GM12878 (cell line): ENCODE results near the gene SRP14. TPM values are rescaled to one million over a fixed set of nuclear protein-coding genes. Genes with fewer than 3 reads are reported as not detected.

ENCODE experiments used
- ATAC-seq: fragments of 200-7000 bp; cut with Tn5 transposase; 3 replicates; pipeline ENCODE4 v1.9.1; 2020; ENCODE audit warnings: mild to moderate bottlenecking, moderate library complexity
- BruUV-seq: library from RNA; stranded (reverse); fragments of 400-500 nt; replicated peaks from 2 replicates; lab custom pipeline; 2021; lab: Mats Ljungman, UMichigan
- CTCF ChIA-PET: fragments of 300-600 bp; sonication (Branson Sonifier 250); formaldehyde crosslinking; extraction: SDS; loops from one replicate; lab custom pipeline; 2021; ENCODE audit warnings: inconsistent platforms; lab: Yijun Ruan, JAX
- POLR2A ChIA-PET: fragments of 350-600 bp; formaldehyde crosslinking; extraction: SDS; loops from one replicate; lab custom pipeline; 2021; ENCODE audit warnings: inconsistent platforms; lab: Charles Lee
- RAD21 ChIA-PET: fragments of 300-600 bp; sonication (Branson Sonifier 250); formaldehyde crosslinking; loops from one replicate; lab custom pipeline; 2023; ENCODE audit warnings: antibody characterized with exemption; ENCODE audit not compliant: unreplicated experiment; lab: Charles Lee
- SMC1A ChIA-PET: fragments of 300-600 bp; sonication (Branson Sonifier 250); formaldehyde crosslinking; loops from one replicate; lab custom pipeline; 2023; ENCODE audit not compliant: unreplicated experiment, uncharacterized antibody; lab: Charles Lee
- DNase-seq: peaks from one replicate; pipeline ENCODE4 v3.0.0-alpha.2; 2011; ENCODE audit warnings: low read depth, low spot score
- FAIRE-seq: peaks from 3 replicates; lab custom pipeline; 2011; peaks lifted over from hg19 to GRCh38; lab: Jason Lieb, UNC
- H2AFZ ChIP-seq: 2 replicates; pipeline ENCODE4 v1.6.0; 2011; ENCODE audit warnings: low read depth, low read length, control low read depth; ENCODE audit not compliant: control insufficient read depth
- H3K27ac ChIP-seq: 2 replicates; pipeline ENCODE4 v1.5.1; 2011; ENCODE audit warnings: control low read depth; ENCODE audit not compliant: control insufficient read depth, insufficient read depth
- H3K27me3 ChIP-seq, 2 experiments: replicated peaks in 1 of 2; 2 replicates each; pipeline versions ENCODE4 v1.6.0 to v1.6.1; 2011; ENCODE audit warnings: low read length in 1 of 2; ENCODE audit not compliant: control insufficient read depth in 2 of 2, insufficient read depth in 2 of 2
- H3K36me3 ChIP-seq, 2 experiments: 2 replicates each; pipeline ENCODE4 v1.5.1; 2011; ENCODE audit warnings: low read length in 1 of 2; ENCODE audit not compliant: control insufficient read depth in 2 of 2, insufficient read depth in 2 of 2
- H3K4me1 ChIP-seq: 2 replicates; pipeline ENCODE4 v1.6.1; 2011; ENCODE audit warnings: mild to moderate bottlenecking, low read length, moderate library complexity, mixed read lengths; ENCODE audit not compliant: control insufficient read depth, insufficient read depth
- H3K4me2 ChIP-seq: 2 replicates; pipeline ENCODE4 v1.6.0; 2011; ENCODE audit warnings: control low read depth; ENCODE audit not compliant: control insufficient read depth, insufficient read depth
- H3K4me3 ChIP-seq: fragments of 200-600 bp; sonication (generic); 2 replicates; pipeline ENCODE4 v1.5.1; 2016
- H3K79me2 ChIP-seq: 2 replicates; pipeline ENCODE4 v1.6.0; 2011; ENCODE audit warnings: low read length; ENCODE audit not compliant: control insufficient read depth, insufficient read depth
- H3K9ac ChIP-seq: 2 replicates; pipeline ENCODE4 v1.8.0; 2011; ENCODE audit warnings: low read length, control low read depth, mixed read lengths; ENCODE audit not compliant: control insufficient read depth, insufficient read depth
- H3K9me3 ChIP-seq: replicated peaks from 3 replicates; pipeline ENCODE4 v1.5.1; 2011; ENCODE audit warnings: mild to moderate bottlenecking, low read length; ENCODE audit not compliant: control insufficient read depth, insufficient read depth
- H4K20me1 ChIP-seq: 2 replicates; pipeline ENCODE4 v1.6.0; 2011; ENCODE audit not compliant: control insufficient read depth, insufficient read depth
- ATF7 ChIP-seq: fragments of 450-650 bp; IDR thresholded peaks from 2 replicates; pipeline ENCODE4 v1.6.1; 2016; ENCODE audit warnings: low read depth, mild to moderate bottlenecking
- BACH1 ChIP-seq: fragments of 450-650 bp; IDR thresholded peaks from 2 replicates; pipeline ENCODE4 v1.6.1; 2017; ENCODE audit warnings: mild to moderate bottlenecking, borderline replicate concordance
- CREM ChIP-seq: IDR thresholded peaks from 2 replicates; pipeline ENCODE4 v1.6.1; 2014; ENCODE audit warnings: antibody characterized with exemption, low read depth
- DPF2 ChIP-seq: fragments of 450-650 bp; IDR thresholded peaks from 2 replicates; pipeline ENCODE4 v1.6.1; 2017; ENCODE audit warnings: mild to moderate bottlenecking
- EED ChIP-seq: sonication (generic); IDR thresholded peaks from 2 replicates; pipeline ENCODE4 v1.6.1; 2016; ENCODE audit warnings: antibody characterized with exemption, low read depth
- EP300 ChIP-seq, 2 experiments: fragments of 150-350 bp in 1 of 2; IDR thresholded peaks; 2 replicates each; pipeline ENCODE4 v1.6.1; 2011 to 2012; ENCODE audit warnings: low read depth in 2 of 2, low read length in 2 of 2, borderline replicate concordance in 1 of 2, improper control_type of control experiment in 1 of 2, inconsistent platforms in 1 of 2; ENCODE audit not compliant: control insufficient read depth in 1 of 2
- IKZF1 ChIP-seq: fragments of 450-650 bp; conservative IDR thresholded peaks from 2 replicates; pipeline ENCODE4 v1.6.1; 2017; ENCODE audit warnings: antibody characterized with exemption, mild to moderate bottlenecking
- IKZF2 ChIP-seq, 2 experiments: fragments of 450-650 bp; IDR thresholded peaks; 2 replicates each; pipeline ENCODE4 v1.6.1; 2017; ENCODE audit warnings: mild to moderate bottlenecking in 2 of 2, moderate library complexity in 2 of 2
- IRF4 ChIP-seq: IDR thresholded peaks from 2 replicates; pipeline ENCODE4 v1.6.1; 2011; ENCODE audit warnings: low read depth, low read length
- JUNB ChIP-seq: IDR thresholded peaks from 2 replicates; pipeline ENCODE4 v1.6.1; 2016; ENCODE audit warnings: antibody characterized with exemption, mild to moderate bottlenecking
- MTA2 ChIP-seq: fragments of 450-650 bp; IDR thresholded peaks from 2 replicates; pipeline ENCODE4 v1.6.1; 2016; ENCODE audit warnings: low read depth, mild to moderate bottlenecking, moderate library complexity
- PAX5 ChIP-seq: IDR thresholded peaks from 2 replicates; pipeline ENCODE4 v1.6.1; 2011; ENCODE audit warnings: low read depth, low read length, borderline replicate concordance
- RAD51 ChIP-seq: fragments of 450-650 bp; IDR thresholded peaks from 2 replicates; pipeline ENCODE4 v1.6.1; 2016; ENCODE audit warnings: moderate library complexity, mild to moderate bottlenecking, inconsistent platforms
- SKIL ChIP-seq: fragments of 450-650 bp; IDR thresholded peaks from 2 replicates; pipeline ENCODE4 v1.6.1; 2017; ENCODE audit warnings: mild to moderate bottlenecking, low read depth, inconsistent platforms; ENCODE audit not compliant: poor library complexity, severe bottlenecking
- STAT3 ChIP-seq: IDR thresholded peaks from 2 replicates; pipeline ENCODE4 v1.6.1; 2011; ENCODE audit warnings: low read depth, low read length, improper control_type of control experiment
- WGBS: methylation state at CpG from one replicate; pipeline ENCODE4 v1.1.6; 2016; ENCODE audit warnings: low lambda C conversion rate; ENCODE audit not compliant: insufficient replicate concordance, insufficient coverage; ENCODE audit errors: missing lambda C conversion rate; 5-methylcytosine and 5-hydroxymethylcytosine counted together
- in situ Hi-C: fragments of 300-500 bp; cut with MboI; formaldehyde crosslinking; loops from 9 replicates; pipeline ENCODE4 v1.14.3; 2018; ENCODE audit warnings: mixed read lengths
- intact Hi-C: fragments of 100-400 bp; cut with micrococcal nuclease; formaldehyde crosslinking; loops from one replicate; pipeline ENCODE4 v1.14.2; 2022; ENCODE audit not compliant: unreplicated experiment
- polyA plus RNA-seq, 11 experiments: library from polyadenylated mRNA; depleted of rRNA in 4 of 11; unstranded in 6 of 11; stranded (reverse) in 5 of 11; fragments of >200 nt; fragmentation: Nextera tagmentation in 4 of 11; fragmentation: Illumina TruSeq in 1 of 11; extraction: Ambion mirVana in 4 of 11; extraction: Trizol in 1 of 11; gene quantifications; 1 replicate in 1 of 11; 2 replicates in 10 of 11; pipeline versions ENCODE4 v1.2.1 to v1.2.3, GENCODE V29; 2011 to 2016; ENCODE audit warnings: inconsistent platforms in 2 of 11, missing spikeins in 2 of 11, low read depth in 1 of 11
- total RNA-seq, 4 experiments: library from RNA; depleted of rRNA in 3 of 4; stranded (reverse); fragments of >200 nt in 3 of 4; fragmentation: Illumina TruSeq in 1 of 4; extraction: Trizol in 1 of 4; gene quantifications; 2 replicates each; pipeline versions ENCODE4 v1.2.1 to v1.2.3, GENCODE V29; 2013 to 2021

SRP14 gene
- total and polyA plus RNA-seq, 10 of the 15 experiments (the other 5 are each of a cell fraction or from before 2014, with no cell fraction given): 141 to 1,182 (median 493) TPM

- FAIRE-seq: peak; percentile 86
- TF ChIP-seq JUNB (peak; percentile 86), SKIL (peak; percentile 26), IKZF1 (peak; percentile 89), STAT3 (no peak; the same call in 1 of the 2 replicates), ATF7 (peak; percentile 40; the same call in 1 of the 2 replicates), IRF4 (peak; percentile 94), EP300 (IDR thresholded peaks at IDR 0.05; ENCODE audit: borderline replicate concordance in 1 of 2, control insufficient read depth in 1 of 2, low read depth in 2 of 2, low read length in 2 of 2) (peak in 1 of 2 experiments; percentile 31; a peak in 1 of 4 replicates), BACH1 (no peak; the same call in 1 of the 2 replicates), DPF2 (peak; percentile 80), PAX5 (peak; percentile 67; the same call in 1 of the 2 replicates), MTA2 (peak; percentile 46), EED (peak; percentile 99), IKZF2 (IDR thresholded peaks at IDR 0.05) (peak; percentile 86 to 94), CREM (peak; percentile 71), RAD51 (peak; percentile 62; the same call in 1 of the 2 replicates)
These were observed 8.6 kb upstream of the SRP14 start for GRCh38 chr15:40047415-40048210.

More at GRCh38 chr15:40047415-40048210, 8.6 kb upstream of the SRP14 start:
- Histone ChIP-seq H3K4me1 (peaks cover 65% of the 10 kb centered on the region), H3K4me3 (no peak overlapping the region), H3K27me3 (no peaks in the 10 kb centered on the region), H4K20me1 (no peaks in the 10 kb centered on the region), H3K4me2 (peak overlapping the region; percentile 95), H3K27ac (peak overlapping the region; percentile 92), H3K79me2 (peaks cover 2% of the 10 kb centered on the region; the same call in 1 of the 2 replicates), H3K36me3 (no peaks in the 10 kb centered on the region; a peak in 1 of 4 replicates), H3K9ac (peak overlapping the region; percentile 68), H3K9me3 (no peaks in the 10 kb centered on the region), H2AFZ (peak overlapping the region; percentile 60)
- ChIA-PET POLR2A (interaction anchor here (0.5 to 8.0 kb wide), 16 partner anchors 12 to 228 kb away, joined by 3 to 307 read pairs (median 4); partner anchors contain the start of genes BMF and BUB1B), CTCF (interaction anchor here (0.7 to 11.8 kb wide), 29 partner anchors 8 to 289 kb away, joined by 3 to 776 read pairs (median 7); partner anchors contain the start of genes BMF, BUB1B, FSIP1 and PAK6), RAD21 (interaction anchor here (0.5 to 8.5 kb wide), 18 partner anchors 10 to 260 kb away, joined by 3 to 903 read pairs (median 11); partner anchors contain the start of genes BMF, BUB1B and SRP14), SMC1A (interaction anchor here (0.7 to 23.0 kb wide), 24 partner anchors 8 to 263 kb away, joined by 3 to 1082 read pairs (median 8); partner anchors contain the start of genes BMF and BUB1B)
- BruUV-seq: TSS peak; percentile 54
- under 1% methylated on average over 15 of the region's 15 CpGs for WGBS
- in situ Hi-C loops: loop anchor here (5.0 to 10.0 kb wide), 3 partner anchors 120 to 225 kb away; no protein-coding TSS in a partner anchor
- ATAC-seq (peak; percentile 72), DNase-seq (peak; percentile 86)
- intact Hi-C loops: loop anchor here (1.0 to 5.0 kb wide), 3 partner anchors 17 to 135 kb away; no protein-coding TSS in a partner anchor
